Smooth muscle cell of the brain vasculature (primary cell): Measurements from ENCODE around the gene GGT1.
A peak's percentile ranks its signal among the peaks of the same experiment; 100 is the strongest.
"Not testable (repeated sequence)": the region's sequence is repeated elsewhere in the genome, so short reads cannot be mapped to it uniquely, and the experiment has no call there.

Experiments used
- DNase-seq: peaks from one replicate; pipeline ENCODE4 v3.0.0-alpha.2; 2012; ENCODE audit warnings: low read depth, low spot score

The GGT1 gene

DNA sequence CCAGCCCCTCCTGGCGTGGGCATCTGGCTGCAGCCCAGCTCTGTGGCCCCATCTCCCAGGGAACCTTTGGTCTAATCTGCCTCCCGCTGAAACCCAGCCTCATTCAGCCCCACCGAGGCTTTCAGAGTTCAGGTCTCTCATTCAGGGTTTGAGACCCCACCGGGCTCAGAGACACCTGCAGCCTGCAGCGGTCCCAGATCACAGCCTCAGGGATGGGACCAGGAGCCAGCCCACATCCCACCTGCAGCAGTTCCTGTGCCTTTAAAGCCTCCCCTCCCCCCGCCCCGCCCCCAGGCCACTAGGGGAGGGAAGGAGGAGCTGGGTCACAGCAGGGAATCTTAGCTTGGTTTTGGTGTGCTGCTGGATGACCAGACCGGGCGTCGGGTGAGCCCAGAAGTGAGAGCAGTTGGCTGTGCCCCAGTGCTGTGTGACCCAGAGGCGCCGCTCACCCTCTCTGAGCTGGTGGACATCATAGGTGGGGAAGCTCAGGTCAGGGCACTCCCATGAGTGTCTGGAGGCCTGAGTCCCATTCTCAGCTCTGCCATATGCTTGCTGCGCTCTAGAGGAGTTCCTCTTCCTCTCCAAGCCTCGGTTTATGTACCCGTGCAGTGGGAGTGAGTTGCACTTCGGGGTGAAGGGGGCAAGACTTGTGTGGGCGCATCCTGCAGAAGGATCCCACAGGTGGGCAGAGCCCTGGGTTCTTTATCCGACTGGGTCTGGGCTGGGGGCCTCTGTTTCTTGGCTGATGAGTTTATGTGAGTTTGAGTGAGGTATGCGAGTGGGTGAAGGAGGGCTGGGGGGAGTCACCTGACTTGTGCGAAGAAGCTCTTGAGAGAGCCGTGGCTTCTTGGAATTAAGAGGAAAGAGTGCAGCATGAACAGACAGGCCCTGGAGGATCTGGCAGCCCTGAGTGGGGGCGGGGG is at the start of gene GGT1:
Gene GGT1 (plus strand): TSS at position 347 of the 923 bp plus-strand sequence. CDS start 7,889 bp downstream, outside the sequence.
- not testable (repeated sequence) for DNase-seq

- DNase-seq, result no peak
Observed at GRCh38 chr22:24553597-24554312, 49.2 kb upstream of the GGT1 start.

DNA sequence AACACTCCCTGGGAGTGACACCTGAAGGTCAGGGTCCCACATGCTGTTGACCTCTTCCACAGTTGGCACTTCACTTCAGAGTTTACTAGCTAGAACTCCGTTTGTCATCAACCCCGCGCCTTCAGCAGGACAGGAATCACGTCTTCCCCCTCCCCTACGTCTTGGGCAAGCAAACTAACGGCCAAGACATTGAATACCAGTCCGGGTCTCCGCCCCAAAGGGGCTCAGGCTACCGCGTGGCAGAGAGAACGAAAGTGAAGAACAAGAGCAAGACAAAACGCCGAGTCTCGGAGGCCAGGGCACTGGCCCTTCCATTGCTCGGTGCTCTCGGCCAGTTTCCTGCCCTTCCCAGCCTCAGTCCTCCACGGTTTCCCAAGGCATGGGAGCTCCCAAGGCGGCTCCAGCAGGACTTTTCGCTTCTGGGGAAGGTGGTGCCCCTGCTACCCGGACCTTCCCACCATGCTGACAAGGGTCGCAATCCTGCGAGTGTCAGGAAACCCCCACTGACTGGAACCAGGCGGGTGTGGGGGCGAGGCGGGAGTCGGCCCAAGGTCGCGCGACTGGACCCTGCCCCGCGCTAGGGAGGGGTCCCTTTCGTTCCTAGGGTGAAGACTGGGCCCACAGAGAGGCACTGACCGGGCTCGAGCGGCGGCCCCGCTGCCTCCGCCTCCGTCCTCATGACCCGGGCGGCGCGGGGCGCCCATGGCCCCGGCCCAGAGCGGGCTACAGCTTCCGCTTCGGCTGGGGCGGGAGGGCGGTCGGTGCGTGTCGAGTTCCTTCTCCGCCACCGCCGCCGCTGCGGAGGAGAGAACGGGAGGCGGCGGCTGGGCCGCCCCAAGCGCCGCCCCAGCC is 48.5 kb upstream of the GGT1 start, which contains the start of gene GUCD1:
Gene GUCD1 (minus strand): TSS at position 826 of the 852 bp plus-strand sequence. CDS start 147 bp downstream, at position 679.
- no peak for DNase-seq

DNA sequence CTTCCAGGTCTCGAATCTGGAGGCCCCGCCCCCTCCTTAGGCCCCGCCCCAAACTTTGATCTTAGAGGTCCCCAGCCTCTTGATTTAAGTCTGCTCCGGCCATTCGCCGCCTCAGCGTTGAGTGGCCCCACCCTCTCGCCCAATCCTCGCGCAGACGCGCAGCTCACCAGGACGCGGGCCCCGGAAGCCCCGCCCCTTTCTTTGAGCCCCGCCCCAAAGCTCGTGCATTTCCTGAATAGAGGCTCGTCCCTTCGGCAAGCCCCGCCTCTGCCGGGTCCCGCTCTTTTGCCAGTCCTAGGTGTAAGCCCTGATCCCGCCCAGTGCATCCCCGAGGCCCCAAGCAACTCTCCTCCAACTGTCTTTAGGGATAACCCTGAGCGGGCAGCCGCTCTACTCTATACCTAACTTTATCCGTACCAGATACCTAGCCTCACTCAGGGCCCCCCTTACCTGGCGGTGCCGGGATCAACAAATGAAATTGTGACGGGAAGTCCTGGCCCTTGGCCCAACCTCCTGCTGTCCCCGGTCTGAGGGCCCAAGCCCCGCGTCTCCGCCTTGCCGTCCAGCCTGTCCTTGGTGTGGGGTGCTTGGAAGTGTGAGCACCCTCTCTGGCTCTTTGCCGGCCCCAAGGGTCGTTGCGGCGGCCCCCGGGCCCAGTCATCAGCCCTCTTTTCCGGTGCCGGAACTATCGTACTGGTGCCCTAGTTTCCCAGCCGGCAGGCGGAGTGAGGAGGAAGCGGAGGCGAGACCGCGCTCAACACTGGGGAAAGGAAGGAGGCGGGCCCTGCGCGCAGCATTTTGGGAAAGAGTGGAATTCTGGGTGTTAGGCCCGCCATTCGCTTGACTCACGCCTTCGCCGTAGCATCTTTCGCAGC is 47.6 kb upstream of the GGT1 start, which contains the start of gene SNRPD3:
Gene SNRPD3 (plus strand): TSS at position 835 of the 875 bp plus-strand sequence. CDS start 1,676 bp downstream, outside the sequence.
- peak; percentile 99 for DNase-seq

DNA sequence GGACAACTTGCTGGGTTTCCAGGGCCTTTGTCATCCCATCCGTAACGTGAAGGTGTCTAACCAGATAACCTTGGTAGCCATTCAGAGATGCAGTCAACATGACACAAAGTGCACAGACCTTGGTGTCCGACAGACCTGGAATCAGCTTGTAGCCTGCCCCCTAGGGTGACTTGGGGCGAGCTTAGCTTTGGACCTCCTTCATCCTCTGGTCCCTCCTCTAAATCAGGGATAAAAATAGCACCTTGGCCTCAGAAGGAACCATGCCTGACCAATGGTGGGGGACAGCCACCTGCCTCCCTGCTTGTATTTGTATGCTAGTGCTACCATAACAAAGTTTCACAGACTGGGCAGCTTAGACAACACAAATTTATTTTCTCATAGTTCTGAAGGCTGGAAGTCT is 43.5 kb upstream of the GGT1 start:
- no peak for DNase-seq

- DNase-seq, result no peak
Observed at GRCh38 chr22:24563246-24563645, 39.7 kb upstream of the GGT1 start.

GRCh38 chr22:24564376-24565058 is 38.5 kb upstream of the GGT1 start:
- DNase-seq, result no peak

GRCh38 chr22:24565077-24565476 is 37.9 kb upstream of the GGT1 start:
- no peak for DNase-seq

- no peak for DNase-seq
Observed at GRCh38 chr22:24566899-24567511, 36.0 kb upstream of the GGT1 start.

DNA sequence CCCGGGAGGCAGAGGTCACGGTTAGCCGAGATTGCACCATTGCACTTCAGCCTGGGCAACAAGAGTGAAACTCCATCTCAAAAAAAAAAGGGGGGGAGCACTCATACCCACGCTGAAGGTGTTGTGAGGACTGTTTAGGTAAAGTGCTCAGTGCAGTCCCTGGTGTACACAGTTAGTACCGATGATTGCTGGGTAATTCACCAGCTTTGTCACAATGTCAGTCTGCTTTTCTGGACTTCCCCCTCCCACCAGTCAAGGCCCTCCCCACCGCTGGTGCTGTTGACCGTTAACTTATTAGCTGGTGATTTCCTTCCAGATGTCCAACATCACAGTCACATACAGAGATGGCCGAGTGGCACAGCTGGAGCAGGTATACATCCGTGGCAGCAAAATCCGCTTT is 35.3 kb upstream of the GGT1 start:
- no peak for DNase-seq

- no peak for DNase-seq
Observed at GRCh38 chr22:24571266-24571665, 31.7 kb upstream of the GGT1 start.

DNA sequence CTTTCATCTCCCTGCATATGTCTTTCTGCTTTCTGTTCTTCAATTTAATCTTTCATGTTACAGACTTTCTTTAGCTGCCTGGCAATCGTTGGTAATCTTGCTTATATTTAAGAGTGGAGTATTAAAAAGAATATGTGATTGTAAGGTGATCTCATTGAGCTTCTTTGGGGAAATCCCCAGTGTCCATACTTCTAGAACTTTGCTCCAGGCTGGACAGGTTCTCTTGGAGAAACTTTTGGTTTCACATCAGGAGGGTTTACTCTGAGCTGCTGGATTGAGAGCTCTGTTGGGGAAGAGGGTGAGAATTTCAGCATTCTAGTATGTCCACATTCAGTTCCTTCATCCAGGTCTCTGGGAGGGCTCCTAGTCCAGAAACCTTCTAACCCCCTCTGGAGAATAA is 26.2 kb upstream of the GGT1 start:
- DNase-seq, result no peak

- no peak for DNase-seq
Observed at GRCh38 chr22:24578355-24579257, 24.4 kb upstream of the GGT1 start.

DNA sequence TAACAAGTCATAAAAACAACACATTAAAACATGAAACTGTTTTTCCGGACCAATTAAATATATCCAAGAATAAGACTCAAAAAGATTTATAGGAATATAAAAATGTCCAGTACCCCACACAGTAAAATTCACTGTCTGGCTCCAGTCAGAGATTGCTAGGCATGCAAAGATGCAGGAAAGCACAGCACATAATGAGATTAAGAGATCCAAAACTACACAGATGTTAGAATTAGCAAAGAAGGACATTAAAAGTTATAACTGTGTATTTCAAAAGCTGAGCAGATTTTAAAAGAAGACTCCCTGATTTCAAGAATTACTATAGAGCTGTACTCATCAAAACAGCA is 23.8 kb upstream of the GGT1 start:
- no peak for DNase-seq

GRCh38 chr22:24580276-24580675 is 22.7 kb upstream of the GGT1 start:
- no peak for DNase-seq

DNA sequence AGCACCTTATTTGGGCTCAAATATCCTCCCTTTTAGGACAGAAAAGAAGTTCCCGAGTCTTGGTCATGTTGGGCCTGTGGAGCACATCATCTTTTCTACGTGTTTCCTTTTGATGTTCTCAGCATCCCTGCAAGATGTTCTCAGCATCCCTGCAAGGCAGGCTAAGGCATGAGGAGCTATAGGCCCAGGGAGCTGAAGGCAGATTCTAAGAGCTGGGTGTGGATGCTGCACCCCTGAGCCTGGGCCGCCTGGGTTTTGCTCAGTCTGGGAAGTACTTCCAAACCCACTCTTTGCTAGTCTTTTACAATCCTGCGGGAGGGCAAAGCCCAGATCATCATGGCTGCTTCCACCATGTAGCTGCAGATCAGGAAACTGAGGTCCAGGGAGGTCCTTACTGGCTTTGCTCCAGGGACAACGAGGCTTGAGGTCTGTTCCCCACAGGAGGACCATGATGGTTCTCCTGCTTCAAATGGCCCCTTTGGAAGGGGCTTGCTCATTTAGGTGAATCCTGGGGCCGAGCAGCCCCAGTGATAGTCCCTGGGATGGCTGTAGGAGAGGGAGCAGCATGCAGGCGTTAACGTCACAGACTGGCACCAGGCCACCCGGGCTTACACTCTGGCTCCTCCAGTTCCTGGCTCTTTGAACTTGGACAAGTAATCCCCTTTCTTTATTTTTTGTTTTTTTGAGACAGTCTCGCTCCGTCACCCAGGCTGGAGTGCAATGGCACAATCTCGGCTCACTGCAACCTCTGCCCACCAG is 20.8 kb upstream of the GGT1 start:
- no peak for DNase-seq

GRCh38 chr22:24583221-24584165 is 19.5 kb upstream of the GGT1 start:
- DNase-seq, result no peak
